Stimulated activated CD4-positive, alpha-beta T cell treated with anti-CD3 and anti-CD28 coated beads, Interleukin-1b, Interleukin-23, amount 100 ng/mL, for 4 hours (primary cell): Measurements from ENCODE around the gene TBC1D17.
A peak's percentile ranks its signal among the peaks of the same experiment; 100 is the strongest.

Source experiments
- DNase-seq, 2 donors: peaks; one replicate each; pipeline ENCODE4 v3.0.0-alpha.2; 2020; ENCODE audit warnings: low read depth in 2 of 2

Gene TBC1D17

GRCh38 chr19:49848938-49849337, 28.6 kb upstream of the TBC1D17 start:
- DNase-seq = no peak

GRCh38 chr19:49849433-49850220, 27.9 kb upstream of the TBC1D17 start:
- DNase-seq = no peak

DNA sequence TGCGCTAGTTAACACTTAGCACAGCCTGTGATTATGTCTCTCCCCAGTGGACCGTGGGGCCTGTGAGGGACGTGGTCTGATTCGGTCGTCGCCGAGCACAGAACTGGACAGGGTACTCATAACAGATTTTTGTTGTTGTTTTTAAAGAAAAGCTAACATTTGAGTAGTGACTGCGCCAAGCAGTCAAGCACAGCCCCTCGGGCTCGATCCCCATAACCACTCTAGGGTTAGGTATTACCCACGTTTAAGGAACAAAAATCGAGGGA, 27.3 kb upstream of the TBC1D17 start:
- no peak for DNase-seq

- peak; percentile 80 to 88 for DNase-seq
Measured at GRCh38 chr19:49850487-49851342, 26.8 kb upstream of the TBC1D17 start, which contains the start of gene PTOV1. PTOV1 (plus strand) TSS chr19:49851159.

GRCh38 chr19:49851456-49852259, 25.8 kb upstream of the TBC1D17 start:
- peak in 1 of 2 donors; percentile 41 for DNase-seq

DNA sequence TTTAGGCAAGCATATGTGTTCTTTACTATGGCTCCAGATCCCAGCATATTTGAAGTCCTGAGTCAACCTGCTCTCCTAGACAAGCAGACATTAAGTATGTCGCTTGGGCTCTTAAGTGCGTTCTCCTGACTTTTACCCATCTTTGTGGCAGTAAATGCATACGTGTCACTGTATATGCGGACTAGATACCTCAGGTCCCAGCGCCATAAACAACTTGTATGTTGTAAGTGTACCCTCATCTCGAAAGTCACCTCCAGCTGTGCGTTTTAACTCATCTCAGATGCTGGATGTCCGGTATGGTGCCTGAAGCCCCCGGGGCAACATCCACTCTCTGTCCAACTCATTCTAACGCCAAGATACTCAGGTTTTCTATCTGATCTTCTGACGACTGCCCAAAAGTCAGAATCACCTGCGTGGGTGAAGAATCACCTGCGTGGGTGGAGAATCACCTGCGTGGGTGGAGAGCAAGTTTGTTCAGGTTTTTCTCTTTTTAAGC, 24.8 kb upstream of the TBC1D17 start:
- DNase-seq = no peak

DNA sequence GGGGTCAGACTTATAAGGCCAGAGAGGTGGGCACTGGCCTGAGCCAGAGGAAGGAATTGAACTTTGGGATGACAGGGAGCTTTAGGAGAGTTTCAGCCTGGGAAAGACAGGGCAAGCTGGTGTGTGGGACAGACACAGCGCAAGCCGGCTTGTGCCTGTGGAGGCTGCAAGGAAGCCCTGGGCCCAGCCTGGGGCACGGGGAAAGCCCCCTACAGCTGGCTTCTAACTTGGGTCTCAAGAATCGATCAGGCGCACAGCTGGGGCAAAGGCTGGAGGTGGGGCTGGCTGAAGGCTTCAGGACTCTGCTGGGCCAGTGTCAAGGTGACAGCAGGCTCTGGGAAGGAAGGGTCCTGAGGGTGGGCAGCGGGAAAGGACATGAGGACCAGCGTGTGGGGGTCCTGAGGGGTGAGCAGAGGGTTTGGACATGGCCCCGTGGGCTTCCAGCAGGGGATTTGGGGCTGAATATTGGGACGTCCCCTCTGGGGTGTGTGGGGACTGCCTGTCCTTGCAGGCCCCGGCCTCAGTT, 23.6 kb upstream of the TBC1D17 start:
- DNase-seq = no peak

DNA sequence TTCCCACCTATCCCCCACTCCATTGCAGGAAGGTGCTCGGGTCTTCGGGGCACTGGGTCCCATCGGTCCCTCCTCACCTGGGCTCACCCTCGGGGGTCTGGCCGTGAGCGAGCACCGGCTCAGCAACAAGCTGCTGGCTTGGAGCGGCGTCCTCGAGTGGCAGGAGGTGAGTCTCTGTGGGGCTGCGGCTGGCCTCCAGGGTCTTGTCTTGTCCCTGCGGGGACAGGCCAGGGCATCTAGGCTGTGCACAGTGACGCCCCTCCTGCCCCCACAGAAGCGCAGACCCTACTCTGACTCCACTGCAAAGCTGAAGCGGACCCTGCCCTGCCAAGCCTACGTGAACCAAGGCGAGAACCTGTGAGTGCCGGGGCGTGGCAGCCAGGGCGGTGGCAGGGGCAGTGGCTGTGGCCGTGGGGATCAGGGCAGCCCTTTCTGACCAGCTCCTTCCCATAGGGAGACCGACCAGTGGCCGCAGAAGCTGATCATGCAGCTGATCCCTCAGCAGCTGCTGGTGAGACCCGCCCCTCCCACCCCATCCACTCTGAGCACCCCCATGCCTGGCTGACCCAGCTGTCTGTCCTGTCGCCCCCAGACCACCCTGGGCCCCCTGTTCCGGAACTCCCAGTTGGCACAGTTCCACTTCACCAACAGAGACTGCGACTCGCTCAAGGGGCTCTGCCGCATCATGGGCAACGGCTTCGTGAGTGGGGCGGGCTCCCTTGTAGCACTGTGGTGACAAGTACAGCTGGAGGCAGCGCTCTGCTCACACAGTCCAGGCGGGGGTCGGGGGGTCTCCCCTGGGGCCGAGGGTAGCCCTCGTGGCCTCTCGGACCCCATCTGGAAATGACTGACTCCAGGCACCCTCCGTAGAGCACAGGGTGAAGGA, 22.9 kb upstream of the TBC1D17 start:
- no peak for DNase-seq

GRCh38 chr19:49855277-49855675, 22.2 kb upstream of the TBC1D17 start:
- no peak for DNase-seq

GRCh38 chr19:49855676-49856573, 21.6 kb upstream of the TBC1D17 start:
- no peak for DNase-seq

- no peak for DNase-seq
Measured at GRCh38 chr19:49856574-49857021, 20.9 kb upstream of the TBC1D17 start.

GRCh38 chr19:49857061-49857837, 20.3 kb upstream of the TBC1D17 start:
- DNase-seq = no peak

DNA sequence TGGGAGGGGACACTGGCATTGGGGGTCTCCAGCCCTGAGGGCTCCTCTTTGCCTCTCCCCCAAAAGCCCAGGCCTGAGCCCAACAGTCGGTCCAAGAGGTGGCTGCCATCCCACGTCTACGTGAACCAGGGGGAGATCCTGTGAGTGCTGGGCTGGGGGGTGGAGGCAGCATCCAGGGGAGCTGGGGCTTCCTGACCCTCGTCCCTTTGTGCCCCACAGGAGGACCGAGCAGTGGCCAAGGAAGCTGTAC, 19.7 kb upstream of the TBC1D17 start:
- no peak for DNase-seq

- DNase-seq = no peak
Measured at GRCh38 chr19:49858088-49858985, 19.2 kb upstream of the TBC1D17 start.

DNA sequence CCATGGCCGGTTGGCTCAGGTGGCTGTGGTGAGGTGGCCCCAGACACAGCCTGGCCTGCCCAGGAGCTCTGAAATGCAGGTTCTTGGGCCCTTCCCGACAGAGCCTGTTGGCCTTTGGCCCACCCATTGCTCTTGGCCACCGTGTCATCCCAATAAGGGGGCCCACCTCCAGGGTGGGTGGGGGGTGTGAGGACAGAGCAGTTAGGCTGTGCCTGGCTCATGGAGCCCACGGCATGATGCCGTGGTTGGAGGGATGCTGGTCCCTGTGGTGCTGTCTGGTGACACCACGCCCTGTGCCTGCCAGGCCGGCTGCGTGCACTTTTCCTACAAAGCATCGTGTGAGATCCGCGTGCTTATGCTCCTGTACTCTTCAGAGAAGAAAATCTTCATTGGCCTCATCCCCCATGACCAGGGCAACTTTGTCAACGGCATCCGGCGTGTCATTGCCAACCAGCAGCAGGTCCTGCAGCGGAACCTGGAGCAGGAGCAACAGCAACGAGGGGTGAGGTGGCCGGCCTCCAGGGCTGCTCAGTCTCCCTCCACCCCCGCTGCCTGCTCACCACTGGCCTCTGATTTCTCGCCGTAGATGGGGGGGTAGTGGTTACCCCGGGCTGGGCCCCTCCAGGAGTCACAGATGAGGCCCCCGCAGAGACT, 17.7 kb upstream of the TBC1D17 start:
- DNase-seq = no peak

GRCh38 chr19:49860336-49861102, 17.0 kb upstream of the TBC1D17 start:
- DNase-seq = no peak

- DNase-seq = no peak
Measured at GRCh38 chr19:49861107-49861506, 16.4 kb upstream of the TBC1D17 start.
